ENCODE data around the gene XPNPEP1.

XPNPEP1 gene

DNA sequence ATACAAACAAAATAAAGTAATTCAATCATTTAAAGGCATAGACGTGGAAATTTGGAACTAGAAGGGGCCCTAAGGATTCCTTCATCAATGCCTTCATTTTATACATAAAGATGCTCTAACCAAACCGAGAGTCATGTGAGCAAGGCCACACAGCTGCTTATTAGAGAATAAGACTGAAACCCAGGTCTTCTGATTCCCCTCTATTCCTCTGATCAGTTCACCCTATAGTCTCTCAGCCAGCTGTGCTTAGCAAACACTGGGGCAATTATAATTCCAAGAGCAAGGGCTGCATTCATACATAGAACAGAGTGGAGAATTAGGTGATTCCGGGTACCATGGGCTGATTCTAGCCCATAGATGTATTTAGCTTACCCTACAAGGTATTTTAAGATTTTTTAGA lies 9.7 kb upstream of the XPNPEP1 start:
- Histone ChIP-seq H3K4me1 (ENCODE audit: control insufficient read depth, insufficient read depth, low read length, unreplicated experiment) (peaks cover 26% of the 10 kb centered on the region), H3K36me3 (ENCODE audit: insufficient read depth, low read length) (no peaks in the 10 kb centered on the region), H3K27ac (ENCODE audit: low read depth, low read length) (no peak overlapping the region), H2AFZ (ENCODE audit: low read length, unreplicated experiment) (no peak overlapping the region), H3K79me2 (ENCODE audit: control insufficient read depth, insufficient read depth, low read length, unreplicated experiment) (no peaks in the 10 kb centered on the region), H3K4me3 (ENCODE audit: low read depth, low read length) (no peak overlapping the region), H3K27me3 (ENCODE audit: insufficient read depth, low read length) (no peaks in the 10 kb centered on the region)

DNA sequence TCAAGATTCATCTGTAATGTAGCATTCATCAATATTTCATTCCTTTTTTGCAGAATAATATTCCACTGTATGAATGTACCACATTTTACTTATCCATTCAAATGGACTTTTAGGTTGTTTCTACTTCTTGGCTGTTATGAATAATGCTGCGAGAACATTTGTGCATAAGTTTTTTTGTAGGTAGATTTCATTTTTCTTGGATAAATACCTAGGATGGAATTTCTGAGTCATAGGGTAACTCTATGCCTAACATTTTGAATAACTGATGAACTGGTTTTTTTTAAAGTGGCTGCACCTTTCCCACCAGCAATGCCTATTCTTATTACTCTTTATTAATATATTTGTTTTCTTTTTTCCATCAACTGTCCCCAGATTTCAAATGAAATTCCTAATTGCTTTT lies 9.1 kb upstream of the XPNPEP1 start:
- Histone ChIP-seq H3K4me3 (ENCODE audit: low read depth, low read length) (no peak overlapping the region), H2AFZ (ENCODE audit: low read length, unreplicated experiment) (no peak overlapping the region), H3K27ac (ENCODE audit: low read depth, low read length) (no peak overlapping the region), H3K4me1 (ENCODE audit: control insufficient read depth, insufficient read depth, low read length, unreplicated experiment) (peaks cover 26% of the 10 kb centered on the region), H3K79me2 (ENCODE audit: control insufficient read depth, insufficient read depth, low read length, unreplicated experiment) (no peaks in the 10 kb centered on the region), H3K36me3 (ENCODE audit: insufficient read depth, low read length) (no peaks in the 10 kb centered on the region), H3K27me3 (ENCODE audit: insufficient read depth, low read length) (no peaks in the 10 kb centered on the region)

DNA sequence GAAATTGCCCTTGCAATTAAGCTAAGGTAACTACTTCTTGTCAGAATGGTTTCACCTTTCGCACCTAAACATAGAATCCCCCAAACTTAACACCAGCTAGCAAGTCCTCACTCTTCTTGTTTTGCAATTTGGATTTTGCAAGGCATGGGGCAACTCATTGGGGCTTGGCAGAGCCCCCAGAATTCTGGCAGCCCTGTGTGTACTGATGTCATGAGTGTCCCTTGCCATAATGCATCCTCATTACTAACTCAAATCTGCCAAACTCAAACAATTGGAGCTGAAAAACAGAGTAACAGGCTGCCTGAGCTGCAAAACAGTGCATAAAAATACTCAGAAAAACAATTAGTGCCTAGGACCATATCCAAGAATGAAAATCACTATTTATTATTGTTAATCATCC lies 7.9 kb upstream of the XPNPEP1 start:
- Histone ChIP-seq H3K36me3 (ENCODE audit: insufficient read depth, low read length) (no peaks in the 10 kb centered on the region), H3K27me3 (ENCODE audit: insufficient read depth, low read length) (no peaks in the 10 kb centered on the region), H3K4me3 (ENCODE audit: low read depth, low read length) (no peak overlapping the region), H2AFZ (ENCODE audit: low read length, unreplicated experiment) (no peak overlapping the region), H3K79me2 (ENCODE audit: control insufficient read depth, insufficient read depth, low read length, unreplicated experiment) (no peaks in the 10 kb centered on the region), H3K27ac (ENCODE audit: low read depth, low read length) (no peak overlapping the region), H3K4me1 (ENCODE audit: control insufficient read depth, insufficient read depth, low read length, unreplicated experiment) (peaks cover 26% of the 10 kb centered on the region)

DNA sequence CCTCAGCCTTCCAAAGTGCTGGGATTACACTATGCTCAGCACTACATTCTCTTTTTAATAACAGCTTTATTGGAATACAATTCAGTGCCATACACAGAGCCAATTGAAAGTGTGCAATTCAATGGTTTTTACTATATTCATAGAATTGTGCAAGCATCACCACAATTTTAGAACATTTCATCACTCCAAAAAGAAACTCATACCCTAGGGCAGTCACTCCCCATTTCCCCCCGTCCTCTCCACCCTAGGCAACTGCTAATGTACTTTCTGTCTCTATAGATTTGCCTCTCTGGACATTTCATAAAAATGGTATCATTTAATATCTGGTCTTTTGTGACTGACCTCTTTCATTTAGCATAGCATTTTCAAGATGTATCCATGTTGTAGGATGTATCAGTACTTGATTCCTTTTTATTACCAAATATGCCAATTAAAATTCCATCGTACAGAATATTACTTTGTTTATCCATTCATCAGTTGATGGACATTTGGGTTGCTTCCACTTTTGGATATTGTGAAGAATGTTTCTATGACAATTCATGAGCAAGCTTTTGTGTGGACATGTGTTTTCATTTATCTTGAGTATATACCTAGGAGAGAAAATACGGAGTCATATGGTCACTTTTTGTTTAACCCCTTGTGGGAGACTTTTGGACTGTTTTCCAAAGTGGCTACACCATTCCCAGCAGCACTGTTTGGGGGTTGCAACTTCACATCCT lies 6.3 kb upstream of the XPNPEP1 start:
- Histone ChIP-seq H3K36me3 (ENCODE audit: insufficient read depth, low read length) (no peaks in the 10 kb centered on the region), H3K4me1 (ENCODE audit: control insufficient read depth, insufficient read depth, low read length, unreplicated experiment) (peaks cover 26% of the 10 kb centered on the region), H3K27ac (ENCODE audit: low read depth, low read length) (peak overlapping the region; percentile 61), H2AFZ (ENCODE audit: low read length, unreplicated experiment) (peak overlapping the region; percentile 46), H3K27me3 (ENCODE audit: insufficient read depth, low read length) (no peaks in the 10 kb centered on the region), H3K79me2 (ENCODE audit: control insufficient read depth, insufficient read depth, low read length, unreplicated experiment) (no peaks in the 10 kb centered on the region), H3K4me3 (ENCODE audit: low read depth, low read length) (no peak overlapping the region)

DNA sequence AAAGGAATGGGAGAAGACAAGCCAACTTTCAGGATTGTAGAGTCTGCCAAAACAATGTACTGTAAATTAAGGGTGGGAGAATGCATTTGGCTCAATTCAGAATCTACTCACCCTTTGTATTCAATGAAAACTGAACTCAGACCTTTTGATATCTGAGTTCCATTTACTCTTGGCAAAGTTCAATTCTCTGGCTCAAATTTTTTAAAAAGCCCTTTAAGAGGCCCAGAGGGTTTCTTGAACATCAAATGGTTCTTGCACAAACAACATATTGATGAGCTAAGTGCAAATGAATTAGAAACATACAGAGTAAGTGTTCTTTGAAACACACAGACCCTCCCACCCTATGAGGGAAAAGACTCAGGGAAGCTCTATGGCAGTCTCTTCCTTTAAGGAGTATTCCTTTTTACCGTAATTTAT lies 5.2 kb upstream of the XPNPEP1 start:
- Histone ChIP-seq H3K4me1 (ENCODE audit: control insufficient read depth, insufficient read depth, low read length, unreplicated experiment) (peaks cover 30% of the 10 kb centered on the region), H3K27ac (ENCODE audit: low read depth, low read length) (no peak overlapping the region), H3K27me3 (ENCODE audit: insufficient read depth, low read length) (no peaks in the 10 kb centered on the region), H3K79me2 (ENCODE audit: control insufficient read depth, insufficient read depth, low read length, unreplicated experiment) (no peaks in the 10 kb centered on the region), H2AFZ (ENCODE audit: low read length, unreplicated experiment) (no peak overlapping the region), H3K36me3 (ENCODE audit: insufficient read depth, low read length) (no peaks in the 10 kb centered on the region), H3K4me3 (ENCODE audit: low read depth, low read length) (no peak overlapping the region)

DNA sequence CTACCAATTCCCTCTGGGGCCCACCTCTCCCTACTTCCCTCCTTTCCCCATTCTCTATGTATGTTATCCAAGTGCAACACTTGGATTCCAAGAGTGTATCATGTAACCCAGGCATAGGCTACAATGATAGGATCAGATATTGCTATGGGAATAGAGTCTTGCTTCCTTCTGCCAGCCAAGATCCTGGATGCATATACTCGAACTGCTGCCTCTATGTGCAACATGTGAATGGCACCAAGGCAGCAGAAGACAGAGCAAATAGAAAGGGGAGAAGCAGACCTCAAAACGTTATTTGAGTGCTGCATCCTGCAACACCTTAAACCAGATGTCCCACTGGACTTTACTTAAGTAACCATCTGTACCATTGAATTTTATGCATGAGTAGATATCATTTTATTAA lies 3.5 kb upstream of the XPNPEP1 start:
- no peak overlapping the region for H2AFZ ChIP-seq (ENCODE audit: low read length, unreplicated experiment)
- no peaks in the 10 kb centered on the region for H3K27me3 ChIP-seq (ENCODE audit: insufficient read depth, low read length)
- peaks cover 13% of the 10 kb centered on the region for H3K79me2 ChIP-seq (ENCODE audit: control insufficient read depth, insufficient read depth, low read length, unreplicated experiment)
- no peaks in the 10 kb centered on the region for H3K36me3 ChIP-seq (ENCODE audit: insufficient read depth, low read length)
- H3K4me1 ChIP-seq (ENCODE audit: control insufficient read depth, insufficient read depth, low read length, unreplicated experiment), result peaks cover 29% of the 10 kb centered on the region
- no peak overlapping the region for H3K27ac ChIP-seq (ENCODE audit: low read depth, low read length)
- no peak overlapping the region for H3K4me3 ChIP-seq (ENCODE audit: low read depth, low read length)

DNA sequence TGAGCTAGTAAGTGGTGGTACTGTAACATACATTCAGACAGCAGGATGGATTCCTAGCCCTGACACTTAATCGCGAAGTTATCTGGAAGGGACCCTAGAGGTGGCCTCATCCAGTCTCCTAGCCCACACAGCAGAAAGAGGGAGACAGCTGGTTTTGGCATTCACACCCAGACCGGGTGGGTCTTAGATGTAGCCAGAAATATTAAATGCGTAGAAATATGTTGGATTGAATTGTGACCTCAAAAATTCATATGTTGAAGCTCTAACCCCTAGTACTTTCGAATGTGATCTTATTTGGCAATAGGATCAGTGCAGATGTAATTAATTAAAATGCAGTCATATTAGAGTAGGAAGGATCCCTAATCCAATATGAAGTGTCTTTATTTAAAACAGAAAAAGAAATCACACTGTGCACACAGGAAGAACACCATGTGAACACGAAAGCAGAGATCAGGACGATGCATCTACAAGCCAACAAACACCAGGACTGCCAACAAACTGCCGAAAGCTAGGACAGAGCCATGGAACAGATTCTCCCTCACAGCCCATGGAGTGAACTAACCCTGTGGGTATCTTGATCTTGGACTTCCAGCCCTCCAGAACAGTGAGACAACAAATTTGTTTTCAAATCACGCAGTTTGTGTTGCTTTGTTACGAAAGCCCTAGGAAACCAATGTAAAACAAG lies 2.9 kb upstream of the XPNPEP1 start:
- H3K36me3 ChIP-seq (ENCODE audit: insufficient read depth, low read length), result no peaks in the 10 kb centered on the region
- no peak overlapping the region for H3K27ac ChIP-seq (ENCODE audit: low read depth, low read length)
- no peaks in the 10 kb centered on the region for H3K27me3 ChIP-seq (ENCODE audit: insufficient read depth, low read length)
- peaks cover 30% of the 10 kb centered on the region for H3K4me1 ChIP-seq (ENCODE audit: control insufficient read depth, insufficient read depth, low read length, unreplicated experiment)
- H3K79me2 ChIP-seq (ENCODE audit: control insufficient read depth, insufficient read depth, low read length, unreplicated experiment), result peaks cover 20% of the 10 kb centered on the region
- H3K4me3 ChIP-seq (ENCODE audit: low read depth, low read length), result no peak overlapping the region
- no peak overlapping the region for H2AFZ ChIP-seq (ENCODE audit: low read length, unreplicated experiment)

DNA sequence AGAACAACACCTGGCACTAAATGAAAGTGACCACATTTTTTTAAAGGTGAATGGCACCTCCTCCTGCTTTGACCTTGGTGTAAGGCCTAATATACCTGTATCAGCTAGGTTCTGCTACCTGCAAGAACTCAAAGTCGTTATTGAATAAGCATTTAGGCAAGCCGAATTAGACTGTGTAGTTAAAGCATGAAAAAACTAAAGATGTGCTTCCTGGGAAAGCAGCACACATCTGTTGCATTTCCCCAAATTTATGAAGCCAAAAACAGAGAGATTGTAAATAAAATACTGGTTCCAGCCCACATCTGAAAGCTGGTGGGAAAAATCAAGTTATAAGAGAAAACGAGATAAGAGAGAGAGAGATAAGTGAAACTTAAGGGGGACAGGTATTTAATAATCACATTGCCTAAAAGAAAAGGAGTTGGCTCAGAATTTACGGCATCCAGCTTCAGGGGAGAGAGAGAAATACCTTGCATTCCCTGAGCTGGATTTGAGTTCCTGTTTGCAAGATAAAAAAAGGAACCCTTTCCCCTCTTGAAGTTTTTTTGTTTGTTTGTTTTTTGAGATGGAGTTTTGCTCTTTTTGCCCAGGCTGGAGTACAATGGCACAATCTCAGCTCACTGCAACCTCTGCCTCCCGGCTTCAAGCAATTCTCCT lies 1.8 kb upstream of the XPNPEP1 start:
- no peak overlapping the region for H3K27ac ChIP-seq (ENCODE audit: low read depth, low read length)
- H3K4me1 ChIP-seq (ENCODE audit: control insufficient read depth, insufficient read depth, low read length, unreplicated experiment), result peaks cover 27% of the 10 kb centered on the region
- H3K79me2 ChIP-seq (ENCODE audit: control insufficient read depth, insufficient read depth, low read length, unreplicated experiment), result peaks cover 30% of the 10 kb centered on the region
- no peak overlapping the region for H3K4me3 ChIP-seq (ENCODE audit: low read depth, low read length)
- H2AFZ ChIP-seq (ENCODE audit: low read length, unreplicated experiment), result no peak overlapping the region
- no peaks in the 10 kb centered on the region for H3K27me3 ChIP-seq (ENCODE audit: insufficient read depth, low read length)
- no peaks in the 10 kb centered on the region for H3K36me3 ChIP-seq (ENCODE audit: insufficient read depth, low read length)

DNA sequence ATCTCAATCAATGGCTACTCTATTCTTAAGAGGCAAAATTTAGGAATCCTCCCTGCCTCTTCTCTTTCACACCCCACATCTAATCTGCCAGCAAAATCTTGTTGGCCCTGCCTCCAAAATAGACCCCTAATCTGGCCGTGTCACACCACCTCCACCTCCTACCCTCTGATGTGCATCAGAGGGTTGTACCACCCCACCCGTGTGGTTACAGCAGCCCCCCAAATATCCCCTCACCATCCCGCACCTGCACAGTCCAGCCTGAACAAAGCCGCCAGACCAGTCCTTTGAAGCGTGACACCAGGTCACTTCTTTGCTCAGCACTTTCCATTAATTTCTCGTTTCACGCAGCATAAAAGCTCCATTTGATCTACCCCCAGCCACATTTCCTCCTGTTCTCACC lies 776 bp upstream of the XPNPEP1 start:
- H3K27ac ChIP-seq (ENCODE audit: low read depth, low read length), result no peak overlapping the region

DNA sequence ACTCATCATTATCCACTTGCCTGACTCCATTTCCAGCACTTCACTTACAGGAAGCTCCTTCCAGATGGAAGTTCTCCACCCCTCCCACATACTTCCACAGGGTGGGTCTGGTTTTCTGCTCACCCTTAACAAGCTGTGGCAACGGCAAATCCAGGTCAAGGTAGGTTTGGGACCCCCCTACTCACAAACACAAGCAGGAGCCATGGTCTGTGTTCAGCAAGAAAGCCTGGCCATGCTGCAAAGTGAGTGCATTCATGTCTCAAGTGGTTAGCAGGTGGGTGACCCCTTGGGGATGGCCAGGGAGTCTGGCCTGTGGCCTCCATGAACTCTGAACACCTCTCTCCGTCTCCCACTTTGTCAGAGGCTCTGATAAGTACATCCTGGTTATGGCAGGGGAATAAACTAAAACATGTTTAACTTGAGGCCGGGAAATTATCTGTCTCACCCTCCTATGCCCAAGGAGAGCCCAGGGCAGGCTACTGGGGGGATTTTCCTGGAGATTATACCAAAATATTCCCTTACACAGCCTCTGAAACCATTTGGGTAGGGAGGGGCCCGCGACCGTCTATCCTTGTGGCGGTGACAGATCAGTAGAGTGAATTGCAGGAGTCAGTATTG lies 844 bp downstream of the XPNPEP1 start:
- Histone ChIP-seq H3K27ac (ENCODE audit: low read depth, low read length) (peak overlapping the region; percentile 73), H3K4me3 (ENCODE audit: low read depth, low read length) (peak overlapping the region; percentile 88), H3K79me2 (ENCODE audit: control insufficient read depth, insufficient read depth, low read length, unreplicated experiment) (peaks cover 46% of the 10 kb centered on the region), H2AFZ (ENCODE audit: low read length, unreplicated experiment) (peak overlapping the region; percentile 45), H3K4me1 (ENCODE audit: control insufficient read depth, insufficient read depth, low read length, unreplicated experiment) (peaks cover 18% of the 10 kb centered on the region), H3K27me3 (ENCODE audit: insufficient read depth, low read length) (no peaks in the 10 kb centered on the region), H3K36me3 (ENCODE audit: insufficient read depth, low read length) (no peaks in the 10 kb centered on the region)

More for the DNA sequence above, 776 bp upstream of the XPNPEP1 start:
- Histone ChIP-seq H3K36me3 (ENCODE audit: insufficient read depth, low read length) (no peaks in the 10 kb centered on the region), H3K27me3 (ENCODE audit: insufficient read depth, low read length) (no peaks in the 10 kb centered on the region), H3K4me1 (ENCODE audit: control insufficient read depth, insufficient read depth, low read length, unreplicated experiment) (peaks cover 18% of the 10 kb centered on the region), H3K79me2 (ENCODE audit: control insufficient read depth, insufficient read depth, low read length, unreplicated experiment) (peaks cover 35% of the 10 kb centered on the region), H3K4me3 (ENCODE audit: low read depth, low read length) (no peak overlapping the region), H2AFZ (ENCODE audit: low read length, unreplicated experiment) (no peak overlapping the region)

All from ACC112 (cell line).